ENCODE data around the gene LTBP1. TPM values are rescaled to one million over a fixed set of nuclear protein-coding genes. Genes with fewer than 3 reads are reported as not detected.

LTBP1 gene
- total RNA-seq, 4 donors from 2014 or later = 15.8 to 56.7 (median 28.3) TPM

DNA sequence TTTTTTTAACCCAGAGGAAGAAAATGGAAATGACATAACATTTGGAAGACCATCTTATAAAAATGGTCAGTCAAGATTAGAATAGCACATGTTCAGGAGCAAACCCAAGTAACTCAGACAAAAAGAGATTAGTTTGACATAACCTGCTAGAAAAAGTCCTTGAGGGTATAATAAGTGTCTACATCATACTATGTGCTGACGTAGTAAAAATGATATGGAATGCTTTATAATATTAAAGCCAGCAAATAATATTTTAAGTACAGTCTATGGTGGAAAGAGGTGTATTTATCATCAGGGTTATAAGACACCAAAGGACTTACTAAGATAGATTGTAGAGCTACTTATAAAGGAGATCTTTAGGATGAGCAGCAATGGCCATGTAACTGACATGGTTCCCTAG is 169.0 kb downstream of the LTBP1 start:
- Histone ChIP-seq H3K4me3 (no peak overlapping the region), H3K27ac (no peak overlapping the region), H3K27me3 (no peaks in the 10 kb centered on the region), H3K9me3 (no peaks in the 10 kb centered on the region), H3K4me1 (no peaks in the 10 kb centered on the region), H3K36me3 (no peaks in the 10 kb centered on the region)
- 69 to 86% methylated on average over 1 of the region's 1 CpG for whole genome bisulfite sequencing, 2 donors (ENCODE audit: low coverage in 1 of 2)
- no peak for DNase-seq
- in situ Hi-C loops (cut with MboI; ENCODE audit: low pct_ligation_motif_present in 1 of 4, low pct_unique_long_range_greater_than_20kb in 1 of 4, low sequenced_read_pairs in 3 of 4) (no loop called here), intact Hi-C loops (cut with DNase I; ENCODE audit: low total_unique reads) (no loop called here)
- TF ChIP-seq EP300 (IDR thresholded peaks at IDR 0.05; ENCODE audit: low read depth) (no peak), POLR2A (IDR thresholded peaks at IDR 0.05) (no peak), POLR2AphosphoS5 (IDR thresholded peaks at IDR 0.05) (no peak)
- TF ChIP-seq, protein P1, sequence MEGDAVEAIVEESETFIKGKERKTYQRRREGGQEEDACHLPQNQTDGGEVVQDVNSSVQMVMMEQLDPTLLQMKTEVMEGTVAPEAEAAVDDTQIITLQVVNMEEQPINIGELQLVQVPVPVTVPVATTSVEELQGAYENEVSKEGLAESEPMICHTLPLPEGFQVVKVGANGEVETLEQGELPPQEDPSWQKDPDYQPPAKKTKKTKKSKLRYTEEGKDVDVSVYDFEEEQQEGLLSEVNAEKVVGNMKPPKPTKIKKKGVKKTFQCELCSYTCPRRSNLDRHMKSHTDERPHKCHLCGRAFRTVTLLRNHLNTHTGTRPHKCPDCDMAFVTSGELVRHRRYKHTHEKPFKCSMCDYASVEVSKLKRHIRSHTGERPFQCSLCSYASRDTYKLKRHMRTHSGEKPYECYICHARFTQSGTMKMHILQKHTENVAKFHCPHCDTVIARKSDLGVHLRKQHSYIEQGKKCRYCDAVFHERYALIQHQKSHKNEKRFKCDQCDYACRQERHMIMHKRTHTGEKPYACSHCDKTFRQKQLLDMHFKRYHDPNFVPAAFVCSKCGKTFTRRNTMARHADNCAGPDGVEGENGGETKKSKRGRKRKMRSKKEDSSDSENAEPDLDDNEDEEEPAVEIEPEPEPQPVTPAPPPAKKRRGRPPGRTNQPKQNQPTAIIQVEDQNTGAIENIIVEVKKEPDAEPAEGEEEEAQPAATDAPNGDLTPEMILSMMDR (IDR thresholded peaks at IDR 0.05) = no peak

DNA sequence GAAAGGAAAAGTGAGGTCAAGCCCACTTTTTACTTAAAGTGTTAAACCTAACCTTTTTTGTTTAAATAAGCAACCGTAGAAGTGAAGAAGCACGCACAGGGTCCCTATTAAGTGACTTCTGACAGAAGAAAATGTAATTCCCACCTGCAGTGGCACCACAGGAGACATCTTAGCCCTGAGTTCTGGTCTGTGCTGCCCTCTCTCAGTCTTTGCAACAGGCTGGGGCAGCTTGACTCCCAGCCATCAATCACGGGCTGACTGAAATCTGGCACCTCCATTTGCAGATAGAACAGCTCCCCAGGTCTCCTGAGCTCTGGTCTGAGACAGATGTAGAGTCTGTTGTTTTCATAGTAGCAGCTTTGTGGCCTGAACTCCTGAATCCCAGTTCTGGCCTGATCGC is 170.0 kb downstream of the LTBP1 start:
- Histone ChIP-seq H3K9me3 (no peaks in the 10 kb centered on the region), H3K27me3 (no peaks in the 10 kb centered on the region), H3K4me3 (no peak overlapping the region), H3K27ac (no peak overlapping the region), H3K4me1 (no peaks in the 10 kb centered on the region), H3K36me3 (no peaks in the 10 kb centered on the region)
- in situ Hi-C loops (cut with MboI; ENCODE audit: low pct_ligation_motif_present in 1 of 4, low pct_unique_long_range_greater_than_20kb in 1 of 4, low sequenced_read_pairs in 3 of 4) (no loop called here), intact Hi-C loops (cut with DNase I; ENCODE audit: low total_unique reads) (no loop called here)
- no peak for TF ChIP-seq EP300 (IDR thresholded peaks at IDR 0.05; ENCODE audit: low read depth)
- no peak for DNase-seq
- WGBS, 2 donors (ENCODE audit: low coverage in 1 of 2) = 91 to 96% methylated on average over 3 to 4 of the region's 4 CpGs

DNA sequence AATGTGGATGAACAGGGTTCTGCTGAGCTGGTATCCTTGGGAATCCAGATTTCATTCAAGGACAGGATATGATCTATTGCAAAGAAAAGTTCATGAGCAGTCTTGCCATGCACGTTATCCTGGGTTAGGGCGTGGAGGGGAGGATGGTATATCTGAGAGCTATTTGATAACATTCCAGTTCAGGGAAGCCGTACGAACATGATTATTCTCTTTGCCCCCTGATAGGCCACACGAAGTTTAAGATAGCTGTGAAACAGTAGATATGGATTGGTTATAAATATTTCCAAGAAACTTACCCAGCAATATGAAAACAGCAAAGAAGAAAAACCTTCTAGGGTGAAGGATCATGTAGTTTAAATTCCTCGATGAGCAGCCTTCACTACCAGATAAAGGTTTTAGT is 171.9 kb downstream of the LTBP1 start:
- DNase-seq = no peak
- intact Hi-C loops (cut with DNase I; ENCODE audit: low total_unique reads) (no loop called here), in situ Hi-C loops (cut with MboI; ENCODE audit: low pct_ligation_motif_present in 1 of 4, low pct_unique_long_range_greater_than_20kb in 1 of 4, low sequenced_read_pairs in 3 of 4) (no loop called here)
- Histone ChIP-seq H3K36me3 (no peaks in the 10 kb centered on the region), H3K27me3 (no peaks in the 10 kb centered on the region), H3K4me3 (no peak overlapping the region), H3K4me1 (no peaks in the 10 kb centered on the region), H3K9me3 (no peaks in the 10 kb centered on the region), H3K27ac (no peak overlapping the region)
- WGBS, 2 donors (ENCODE audit: low coverage in 1 of 2) = 92 to 100% methylated on average over 1 to 6 of the region's 6 CpGs
- no peak for TF ChIP-seq POLR2AphosphoS5 (IDR thresholded peaks at IDR 0.05)
- no peak for TF ChIP-seq EP300 (IDR thresholded peaks at IDR 0.05; ENCODE audit: low read depth)
- TF ChIP-seq, protein P1 (IDR thresholded peaks at IDR 0.05) = no peak
- no peak for TF ChIP-seq POLR2A (IDR thresholded peaks at IDR 0.05)

DNA sequence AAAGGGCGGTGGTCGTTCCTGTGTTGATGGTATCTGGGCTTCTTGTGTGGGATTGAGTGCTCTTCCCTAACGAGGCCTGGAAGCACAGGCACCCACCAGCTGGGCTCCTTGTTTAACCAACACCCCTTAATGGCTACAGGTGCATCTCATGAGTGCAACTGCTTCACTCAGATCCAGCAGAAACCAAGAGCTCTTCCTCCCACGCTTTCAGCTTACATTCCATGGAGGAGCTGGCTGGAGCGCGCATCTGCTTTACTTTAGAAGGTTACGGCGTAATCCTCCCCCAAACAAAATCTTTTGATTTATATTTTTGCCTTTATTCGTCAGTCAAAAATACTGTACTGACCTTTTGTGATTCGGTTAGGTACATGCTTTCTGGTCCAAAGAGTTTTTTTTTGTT is 174.7 kb downstream of the LTBP1 start:
- no peak for TF ChIP-seq EP300 (IDR thresholded peaks at IDR 0.05; ENCODE audit: low read depth)
- no peak for TF ChIP-seq POLR2A (IDR thresholded peaks at IDR 0.05)
- TF ChIP-seq, protein P1 (IDR thresholded peaks at IDR 0.05) = no peak
- no peak for TF ChIP-seq POLR2AphosphoS5 (IDR thresholded peaks at IDR 0.05)
- Histone ChIP-seq H3K9me3 (no peaks in the 10 kb centered on the region), H3K36me3 (no peaks in the 10 kb centered on the region), H3K27me3 (no peaks in the 10 kb centered on the region), H3K4me1 (no peaks in the 10 kb centered on the region), H3K27ac (no peak overlapping the region), H3K4me3 (no peak overlapping the region)
- WGBS, 2 donors (ENCODE audit: low coverage in 1 of 2) = 85 to 91% methylated on average over 8 to 10 of the region's 10 CpGs
- no peak for DNase-seq
- in situ Hi-C loops (cut with MboI; ENCODE audit: low pct_ligation_motif_present in 1 of 4, low pct_unique_long_range_greater_than_20kb in 1 of 4, low sequenced_read_pairs in 3 of 4) = no loop called here
- intact Hi-C loops (cut with DNase I; ENCODE audit: low total_unique reads) = no loop called here

DNA sequence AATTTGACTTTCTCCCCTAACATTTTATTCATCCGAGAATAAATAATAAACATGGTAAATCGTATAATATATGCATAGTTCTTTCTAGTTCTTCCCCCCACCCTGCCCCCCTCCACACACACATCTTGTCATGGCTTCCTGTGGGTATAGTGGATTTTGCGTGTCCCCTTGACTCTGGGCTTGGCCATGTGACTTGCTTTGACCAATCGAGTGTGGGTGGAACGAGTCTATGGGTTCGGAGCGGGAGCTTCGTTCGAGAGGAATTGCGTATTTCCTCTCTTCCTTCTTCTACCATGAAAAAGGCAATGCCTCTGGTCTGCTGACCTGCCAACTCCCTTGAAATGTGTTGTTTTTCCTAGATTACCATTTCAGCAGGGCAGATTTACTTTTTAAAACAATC is 175.2 kb downstream of the LTBP1 start:
- intact Hi-C loops (cut with DNase I; ENCODE audit: low total_unique reads) (no loop called here), in situ Hi-C loops (cut with MboI; ENCODE audit: low pct_ligation_motif_present in 1 of 4, low pct_unique_long_range_greater_than_20kb in 1 of 4, low sequenced_read_pairs in 3 of 4) (no loop called here)
- TF ChIP-seq EP300 (IDR thresholded peaks at IDR 0.05; ENCODE audit: low read depth) (no peak), POLR2A (IDR thresholded peaks at IDR 0.05) (no peak), POLR2AphosphoS5 (IDR thresholded peaks at IDR 0.05) (no peak)
- TF ChIP-seq, protein P1 (IDR thresholded peaks at IDR 0.05) = no peak
- Histone ChIP-seq H3K36me3 (no peaks in the 10 kb centered on the region), H3K9me3 (no peaks in the 10 kb centered on the region), H3K27ac (no peak overlapping the region), H3K4me1 (no peaks in the 10 kb centered on the region), H3K27me3 (no peaks in the 10 kb centered on the region), H3K4me3 (no peak overlapping the region)
- 93 to 96% methylated on average over 10 of the region's 10 CpGs for WGBS, 2 donors (ENCODE audit: low coverage in 1 of 2)
- no peak for DNase-seq

Data from transverse colon (tissue), 4 donors.